ENCODE results near the gene CALU.

- no peak for TF ChIP-seq CTCF (IDR thresholded peaks at IDR 0.05 in 8 of 11, conservative IDR thresholded peaks at IDR 0.05 in 3 of 11)
- no peak for TF ChIP-seq POLR2A (IDR thresholded peaks at IDR 0.05)
Measured at GRCh38 chr7:128740996-128741395, 1.8 kb downstream of the CALU start.

All from spleen (tissue), 7 donors.